Measurements from ENCODE around the gene GALNT18.

The GALNT18 gene

GRCh38 chr11:11312738-11313137 is 309.1 kb downstream of the GALNT18 start:
- Histone ChIP-seq H3K36me3 (ENCODE audit: control insufficient read depth in 2 of 2, insufficient read depth in 1 of 2, low read length in 2 of 2) (no peaks in the 10 kb centered on the region), H3K4me3 (ENCODE audit: low read depth, low read length) (no peak overlapping the region), H3K27ac (ENCODE audit: extremely low read depth, low read depth, low read length) (no peak overlapping the region), H3K9me3 (ENCODE audit: control insufficient read depth, insufficient read depth, low read depth, low read length) (no peaks in the 10 kb centered on the region), H3K4me1 (ENCODE audit: control insufficient read depth, insufficient read depth, low read length) (no peaks in the 10 kb centered on the region)
- TF ChIP-seq ZNF426 (tag by site-specific recombination; IDR thresholded peaks at IDR 0.05), result no peak
- no peak for TF ChIP-seq ZNF302 (tag by site-specific recombination; IDR thresholded peaks at IDR 0.05; ENCODE audit: low read depth)
- no peak for TF ChIP-seq ZXDB (tag by site-specific recombination; IDR thresholded peaks at IDR 0.05)
- no peak for TF ChIP-seq ZNF202 (tag by site-specific recombination; IDR thresholded peaks at IDR 0.05; ENCODE audit: borderline replicate concordance)
- no peak for TF ChIP-seq KLF7 (tag by site-specific recombination; IDR thresholded peaks at IDR 0.05; ENCODE audit: borderline replicate concordance)
- TF ChIP-seq ZSCAN5A (tag by site-specific recombination; IDR thresholded peaks at IDR 0.05), result no peak
- ChIA-PET POLR2A (no interaction called here), CTCF (interaction anchor here (0.9 kb wide), 1 partner anchor 157 kb away, joined by 3 read pairs; no protein-coding TSS in a partner anchor)

DNA sequence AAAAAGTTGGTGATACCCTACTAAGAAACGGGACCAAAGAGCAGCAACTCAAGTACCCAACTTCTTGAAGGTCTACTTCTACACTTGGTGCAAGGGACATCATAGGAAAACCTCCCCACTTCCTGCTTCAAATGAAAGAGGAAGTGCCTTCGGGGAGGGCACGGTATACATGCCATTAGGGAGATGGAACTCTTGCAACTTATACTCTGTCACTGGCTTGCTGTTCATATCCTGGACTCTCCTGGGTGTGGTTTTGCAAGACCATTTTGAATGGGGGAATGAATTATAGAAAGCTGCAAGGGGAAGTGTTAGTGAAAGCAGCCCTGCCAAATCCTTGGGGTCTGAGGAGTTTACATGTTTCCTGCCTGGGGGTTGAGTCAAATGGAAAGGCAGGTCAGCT is 310.6 kb downstream of the GALNT18 start:
- Histone ChIP-seq H3K36me3 (ENCODE audit: control insufficient read depth in 2 of 2, insufficient read depth in 1 of 2, low read length in 2 of 2) (no peaks in the 10 kb centered on the region), H3K27ac (ENCODE audit: extremely low read depth, low read depth, low read length) (no peak overlapping the region), H3K9me3 (ENCODE audit: control insufficient read depth, insufficient read depth, low read depth, low read length) (no peaks in the 10 kb centered on the region), H3K4me1 (ENCODE audit: control insufficient read depth, insufficient read depth, low read length) (no peaks in the 10 kb centered on the region), H3K4me3 (ENCODE audit: low read depth, low read length) (no peak overlapping the region)
- CTCF ChIA-PET, result no interaction called here
- POLR2A ChIA-PET, result no interaction called here
- TF ChIP-seq, protein P1, sequence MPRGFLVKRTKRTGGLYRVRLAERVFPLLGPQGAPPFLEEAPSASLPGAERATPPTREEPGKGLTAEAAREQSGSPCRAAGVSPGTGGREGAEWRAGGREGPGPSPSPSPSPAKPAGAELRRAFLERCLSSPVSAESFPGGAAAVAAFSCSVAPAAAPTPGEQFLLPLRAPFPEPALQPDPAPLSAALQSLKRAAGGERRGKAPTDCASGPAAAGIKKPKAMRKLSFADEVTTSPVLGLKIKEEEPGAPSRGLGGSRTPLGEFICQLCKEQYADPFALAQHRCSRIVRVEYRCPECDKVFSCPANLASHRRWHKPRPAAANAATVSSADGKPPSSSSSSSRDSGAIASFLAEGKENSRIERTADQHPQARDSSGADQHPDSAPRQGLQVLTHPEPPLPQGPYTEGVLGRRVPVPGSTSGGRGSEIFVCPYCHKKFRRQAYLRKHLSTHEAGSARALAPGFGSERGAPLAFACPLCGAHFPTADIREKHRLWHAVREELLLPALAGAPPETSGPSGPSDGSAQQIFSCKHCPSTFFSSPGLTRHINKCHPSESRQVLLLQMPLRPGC (tag by site-specific recombination; IDR thresholded peaks at IDR 0.05), result no peak

DNA sequence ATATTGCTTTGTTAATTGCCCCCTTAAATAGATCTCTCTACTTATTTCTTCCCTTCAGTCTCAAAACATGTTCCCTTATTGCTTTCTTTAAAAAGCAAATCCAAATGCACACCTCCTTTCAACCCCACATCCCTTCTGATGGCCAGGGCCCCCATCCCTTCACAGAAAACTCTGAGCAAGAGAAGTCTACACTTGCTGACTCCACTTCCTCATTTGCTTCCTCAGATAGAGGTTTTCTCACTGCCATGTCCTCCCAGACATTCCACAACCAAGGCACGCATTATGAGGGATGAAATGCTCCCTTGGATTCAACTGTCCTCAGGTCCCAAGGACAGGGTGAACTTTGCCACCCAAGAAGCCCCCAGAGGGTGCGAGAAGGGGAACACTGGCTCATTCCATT is 311.9 kb downstream of the GALNT18 start:
- Histone ChIP-seq H3K9me3 (ENCODE audit: control insufficient read depth, insufficient read depth, low read depth, low read length) (no peaks in the 10 kb centered on the region), H3K36me3 (ENCODE audit: control insufficient read depth in 2 of 2, insufficient read depth in 1 of 2, low read length in 2 of 2) (no peaks in the 10 kb centered on the region), H3K4me3 (ENCODE audit: low read depth, low read length) (no peak overlapping the region), H3K4me1 (ENCODE audit: control insufficient read depth, insufficient read depth, low read length) (no peaks in the 10 kb centered on the region), H3K27ac (ENCODE audit: extremely low read depth, low read depth, low read length) (no peak overlapping the region)
- POLR2A ChIA-PET, result no interaction called here
- CTCF ChIA-PET, result no interaction called here
- TF ChIP-seq ZNF391 (tag by site-specific recombination; IDR thresholded peaks at IDR 0.05; ENCODE audit: borderline replicate concordance, low read depth), result no peak
- TF ChIP-seq ZNF843 (tag by site-specific recombination; IDR thresholded peaks at IDR 0.05), result no peak
- no peak for TF ChIP-seq ZBTB21 (tag by site-specific recombination; IDR thresholded peaks at IDR 0.05)
- no peak for TF ChIP-seq PRDM6 (tag by site-specific recombination; IDR thresholded peaks at IDR 0.05)
- TF ChIP-seq, protein P1 (tag by site-specific recombination; IDR thresholded peaks at IDR 0.05), result no peak
- no peak for TF ChIP-seq ZNF354C (tag by site-specific recombination; IDR thresholded peaks at IDR 0.05; ENCODE audit: borderline replicate concordance, low read depth)
- TF ChIP-seq ZSCAN23 (tag by site-specific recombination; IDR thresholded peaks at IDR 0.05), result no peak
- no peak for TF ChIP-seq ZBTB20 (tag by site-specific recombination; IDR thresholded peaks at IDR 0.05)
- TF ChIP-seq ZNF248 (tag by site-specific recombination; IDR thresholded peaks at IDR 0.05), result no peak
- no peak for TF ChIP-seq YY2 (tag by site-specific recombination; IDR thresholded peaks at IDR 0.05)
- no peak for TF ChIP-seq ZNF654 (tag by site-specific recombination; IDR thresholded peaks at IDR 0.05; ENCODE audit: low read depth)
